GM21717 (cell line): ENCODE measurements around the gene CCDC86.
A peak's percentile ranks its signal among the peaks of the same experiment; 100 is the strongest.
"Not testable (repeated sequence)": the region's sequence is repeated elsewhere in the genome, so short reads cannot be mapped to it uniquely, and the experiment has no call there.

Experiments used
- ATAC-seq: cut with Tn5 transposase; IDR thresholded peaks from one replicate; pipeline ENCODE4 v1.9.1; 2021; ENCODE audit warnings: mild to moderate bottlenecking, moderate library complexity; ENCODE audit not compliant: unreplicated experiment

The CCDC86 gene

GRCh38 chr11:60841797-60842667 is at the start of gene CCDC86:
Gene CCDC86, plus strand, starts transcription at chr11:60842113. Its CDS starts 12 bp downstream, at chr11:60842125.
- peak; percentile 63 for ATAC-seq

DNA sequence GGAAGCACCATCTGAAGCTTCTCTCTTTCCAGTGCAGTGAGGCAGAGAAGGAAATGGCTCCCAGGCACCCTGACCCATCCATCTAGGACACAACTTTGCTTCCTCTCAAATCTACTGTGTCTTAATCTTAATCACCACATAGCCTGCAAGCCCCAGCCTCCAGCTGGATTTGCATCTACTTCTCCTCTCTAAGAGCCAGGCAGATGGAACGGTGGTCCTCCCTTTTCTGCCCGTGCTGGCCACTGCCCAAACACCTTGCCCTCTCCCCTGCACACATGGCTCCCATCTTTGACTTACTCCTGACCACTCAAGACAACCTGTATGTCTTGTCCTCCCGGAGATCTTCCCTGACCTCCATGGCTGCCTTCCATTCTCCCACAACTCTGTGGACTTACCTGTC is 49.4 kb upstream of the CCDC86 start:
- no peak for ATAC-seq

GRCh38 chr11:60795291-60795690 is 46.6 kb upstream of the CCDC86 start:
- no peak for ATAC-seq

DNA sequence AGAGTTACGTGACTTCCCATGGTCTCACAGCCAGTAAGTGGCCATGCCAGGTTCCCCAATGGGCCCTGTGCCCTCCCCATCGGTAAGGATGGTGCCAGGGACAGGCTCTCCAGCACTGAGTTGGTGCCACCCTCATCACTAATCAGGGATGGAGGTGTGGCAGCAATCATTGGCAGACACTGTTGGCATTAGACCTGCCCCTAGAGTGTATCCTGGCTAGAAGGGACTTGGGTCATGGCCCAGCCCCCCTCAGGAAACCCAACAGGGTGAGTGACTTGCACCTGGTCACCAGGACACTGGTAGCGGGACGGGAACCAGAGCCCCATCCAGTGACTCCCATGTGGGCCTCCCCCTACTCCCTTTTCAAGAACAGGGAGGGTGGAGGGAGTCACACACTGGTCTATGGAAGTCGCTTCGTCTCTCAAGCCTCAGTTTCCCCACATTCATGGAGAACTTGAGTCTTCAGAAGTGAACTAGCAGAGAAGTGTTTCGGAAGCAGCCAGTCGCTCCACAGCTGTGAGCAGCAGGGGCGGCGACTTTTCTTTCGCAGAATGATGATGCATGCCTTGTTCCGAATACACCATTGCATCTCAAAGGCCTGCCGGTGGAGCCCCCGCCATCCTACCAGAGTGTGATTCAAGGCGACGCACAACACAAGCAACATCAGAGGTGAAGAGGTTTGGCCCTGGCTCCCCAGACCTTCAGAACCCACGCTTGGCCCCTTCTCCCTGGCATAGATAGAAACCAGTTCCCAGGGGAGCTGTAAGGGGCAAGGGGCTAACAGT is 43.9 kb upstream of the CCDC86 start:
- no peak for ATAC-seq

- no peak for ATAC-seq
These were observed 43.3 kb upstream of the CCDC86 start for GRCh38 chr11:60798631-60799030.

GRCh38 chr11:60801194-60801593 is 40.7 kb upstream of the CCDC86 start:
- no peak for ATAC-seq

- ATAC-seq = no peak
These were observed 38.5 kb upstream of the CCDC86 start for GRCh38 chr11:60803273-60803936.

GRCh38 chr11:60809249-60809648 is 32.7 kb upstream of the CCDC86 start:
- ATAC-seq = no peak

- ATAC-seq = no peak
These were observed 32.2 kb upstream of the CCDC86 start for GRCh38 chr11:60809691-60810090.

DNA sequence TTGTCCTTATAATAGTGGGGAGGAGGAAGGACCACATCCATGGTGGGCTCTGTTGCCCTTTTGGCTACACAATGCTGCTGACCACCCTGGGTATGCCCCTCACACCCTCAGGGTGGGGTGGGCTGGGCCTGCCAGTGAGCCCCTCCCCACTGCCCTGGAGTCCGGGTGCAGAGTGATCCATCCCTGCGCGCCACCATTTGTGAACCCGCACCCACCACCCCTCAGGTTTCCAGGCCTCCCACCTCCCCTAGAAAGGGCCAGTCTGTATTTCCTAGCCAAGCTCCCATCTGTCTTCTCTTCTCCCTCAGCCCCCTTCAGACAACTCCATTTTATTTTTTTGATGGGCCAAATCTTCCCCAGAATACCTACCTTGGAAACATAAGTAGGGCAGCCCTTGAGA is 31.8 kb upstream of the CCDC86 start:
- no peak for ATAC-seq

DNA sequence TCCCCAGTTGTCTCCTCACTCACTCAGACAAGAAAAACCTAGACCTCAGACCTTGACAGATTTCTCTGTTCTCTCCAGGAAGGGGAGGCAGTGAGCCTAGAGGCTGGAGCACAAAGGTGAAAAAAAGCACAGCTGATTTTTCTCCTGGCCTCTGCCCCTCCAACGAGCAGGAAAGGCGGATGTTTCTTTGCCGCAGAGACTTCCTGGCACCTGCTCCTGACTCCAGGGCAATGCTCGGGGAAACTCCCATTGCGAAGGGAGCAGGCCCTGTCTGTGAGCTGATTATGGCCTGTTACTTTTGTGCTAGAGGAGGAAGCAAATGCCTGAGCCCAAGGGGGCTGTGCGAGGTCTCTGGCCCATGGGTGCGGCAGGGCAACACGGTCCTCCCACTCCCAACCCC is 31.3 kb upstream of the CCDC86 start:
- no peak for ATAC-seq

DNA sequence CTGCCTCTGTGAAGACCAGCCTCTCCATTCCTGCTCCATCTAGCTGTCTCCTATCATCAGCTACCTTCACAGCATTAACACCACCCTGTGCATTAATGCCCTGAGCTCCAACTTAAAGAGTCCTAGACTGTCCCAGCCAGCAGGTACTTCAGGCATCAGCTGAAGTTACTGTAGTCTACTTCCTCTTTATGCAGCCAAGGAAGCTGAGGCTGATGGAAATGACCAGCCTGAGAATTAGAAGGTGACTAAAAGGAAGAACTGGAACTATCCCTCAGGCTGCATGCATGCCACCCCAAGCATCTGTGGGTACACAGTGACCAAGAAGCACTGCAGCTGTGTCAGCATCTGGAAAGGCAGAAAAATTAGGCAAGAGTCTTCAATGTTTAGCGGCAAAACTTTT is 28.6 kb upstream of the CCDC86 start:
- ATAC-seq = no peak

GRCh38 chr11:60814112-60814511 is 27.8 kb upstream of the CCDC86 start:
- ATAC-seq = no peak

- ATAC-seq = no peak
These were observed 25.2 kb upstream of the CCDC86 start for GRCh38 chr11:60816590-60817157.

GRCh38 chr11:60818057-60818456 is 23.9 kb upstream of the CCDC86 start:
- no peak for ATAC-seq

- no peak for ATAC-seq
These were observed 19.9 kb upstream of the CCDC86 start for GRCh38 chr11:60821827-60822599.

DNA sequence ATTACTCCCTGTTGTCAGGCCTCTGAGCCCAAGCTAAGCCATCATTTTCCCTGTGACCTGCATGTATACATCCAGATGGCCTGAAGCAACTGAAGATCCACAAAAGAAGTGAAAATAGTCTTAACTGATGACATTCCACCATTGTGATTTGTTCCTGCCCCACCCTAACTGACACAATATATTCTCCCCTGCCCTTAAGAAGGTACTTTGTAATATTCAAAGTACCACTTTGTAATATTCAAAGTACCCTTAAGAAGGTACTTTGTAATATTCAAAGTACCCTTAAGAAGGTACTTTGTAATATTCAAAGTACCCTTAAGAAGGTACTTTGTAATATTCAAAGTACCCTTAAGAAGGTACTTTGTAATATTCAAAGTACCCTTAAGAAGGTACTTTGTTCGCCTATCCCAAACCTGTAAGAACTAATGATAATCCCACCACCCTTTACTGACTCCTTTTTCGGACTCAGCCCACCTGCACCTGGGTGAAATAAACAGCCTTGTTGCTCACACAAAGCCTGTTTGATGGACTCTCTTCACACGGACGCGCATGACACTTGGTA is 18.1 kb upstream of the CCDC86 start:
- ATAC-seq = not testable (repeated sequence)

DNA sequence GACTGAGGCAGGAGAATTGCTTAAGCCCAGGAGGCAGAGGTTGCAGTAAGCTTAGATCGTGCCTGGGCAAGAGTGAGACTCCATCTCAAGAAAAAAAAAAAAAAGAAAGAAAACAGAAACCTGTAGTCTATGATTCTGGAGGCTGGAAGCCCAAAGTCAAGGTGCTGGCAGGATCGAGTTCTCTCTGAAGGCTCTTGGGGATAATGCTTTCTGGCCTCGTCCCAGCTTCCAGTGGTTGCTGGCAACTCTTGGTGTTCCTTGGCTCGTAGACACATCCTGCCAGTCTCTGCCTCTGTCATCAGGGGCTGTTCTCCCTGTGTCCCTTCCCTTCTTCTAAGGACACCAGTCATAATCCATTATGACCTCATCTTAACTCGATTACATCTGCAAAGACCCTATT is 16.8 kb upstream of the CCDC86 start:
- no peak for ATAC-seq

GRCh38 chr11:60825790-60826189 is 16.1 kb upstream of the CCDC86 start:
- no peak for ATAC-seq

DNA sequence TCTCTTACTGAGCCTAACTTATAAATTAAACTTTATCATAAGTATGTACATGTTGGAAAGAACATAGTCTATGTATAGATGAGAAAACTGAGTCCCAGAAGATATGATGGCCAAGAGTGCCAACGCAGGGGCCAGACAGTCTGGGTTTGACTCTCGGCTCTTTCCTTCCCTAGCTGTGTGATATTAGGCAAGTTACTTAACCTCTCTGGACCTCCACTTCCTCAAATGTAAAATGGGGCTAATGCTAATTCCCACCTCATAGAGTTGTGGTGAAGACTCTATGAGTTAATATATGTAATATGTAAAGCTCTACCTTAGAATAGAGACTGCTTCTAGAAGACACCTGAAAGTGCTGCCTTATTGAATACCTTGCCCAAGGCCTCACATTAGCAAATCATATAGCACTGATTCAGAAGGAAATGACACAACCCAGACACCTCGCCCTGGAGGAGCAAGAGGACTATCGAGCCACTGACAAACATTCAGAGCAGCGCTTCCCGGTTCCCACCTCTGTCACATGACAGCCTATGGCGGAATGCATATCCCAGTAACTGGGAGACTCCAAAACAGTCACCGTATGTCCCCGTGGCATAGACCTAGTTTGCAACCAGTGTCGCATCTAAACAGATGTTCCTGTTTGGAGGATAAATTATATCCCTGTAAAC is 11.3 kb upstream of the CCDC86 start:
- ATAC-seq = no peak
